Measurements from ENCODE around the gene CD200R1. TPM values are rescaled to one million over a fixed set of nuclear protein-coding genes. Genes with fewer than 3 reads are reported as not detected.
A peak's percentile ranks its signal among the peaks of the same experiment; 100 is the strongest.

CD200R1 gene
- total and polyA plus RNA-seq, 2 donors (not counting 1 experiment from before 2014, with no cell fraction given): 0.17 to 1.1 TPM

DNA sequence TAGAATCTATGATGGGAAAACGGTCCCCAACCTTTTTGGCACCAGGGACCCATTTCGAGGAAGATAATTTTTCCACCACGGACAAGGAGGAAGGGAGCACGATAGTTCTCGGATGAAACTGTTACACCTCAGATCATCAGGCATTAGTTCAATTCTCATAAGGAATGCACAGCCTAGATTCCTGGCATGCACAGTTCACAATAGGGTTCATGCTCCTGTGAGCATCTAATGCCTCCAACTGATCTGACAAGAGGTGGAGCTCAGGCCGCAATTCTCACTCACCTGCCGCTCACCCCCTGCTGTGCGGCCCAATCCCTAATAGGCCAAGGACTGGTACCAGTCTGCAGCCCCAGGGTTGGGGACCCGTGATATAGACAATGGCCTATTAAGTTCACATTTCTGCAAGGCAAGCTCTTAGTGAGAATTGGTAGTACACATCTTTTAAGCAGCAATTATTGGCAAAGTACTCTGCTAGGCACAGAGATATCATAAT lies 26.5 kb downstream of the CD200R1 start:
- H3K9ac ChIP-seq (ENCODE audit: insufficient read depth, low read length): no peak overlapping the region
- H3K79me2 ChIP-seq (ENCODE audit: control insufficient read depth, insufficient read depth, low read length): no peaks in the 10 kb centered on the region
- H3K27ac ChIP-seq (ENCODE audit: insufficient read depth, low read length): no peak overlapping the region
- H3K36me3 ChIP-seq (ENCODE audit: control insufficient read depth, insufficient read depth, low read length): no peaks in the 10 kb centered on the region
- no peaks in the 10 kb centered on the region for H3K9me3 ChIP-seq (ENCODE audit: control insufficient read depth, insufficient read depth, low read depth, low read length)
- no peak overlapping the region for H3K4me2 ChIP-seq (ENCODE audit: extremely low read depth, insufficient read depth, low read length)
- no peak overlapping the region for H3K4me3 ChIP-seq (replicated peaks in 1 of 4; ENCODE audit: control extremely low read depth in 1 of 4, insufficient read depth in 1 of 4, low read depth in 3 of 4, low read length in 4 of 4)
- DNase-seq (ENCODE audit: low read depth in 2 of 2): no peak
- TF ChIP-seq EZH2 (IDR thresholded peaks at IDR 0.05; ENCODE audit: low read length, missing control alignments): no peak
- no peak for TF ChIP-seq CTCF (conservative IDR thresholded peaks at IDR 0.05 in 1 of 2, IDR thresholded peaks at IDR 0.05 in 1 of 2; ENCODE audit: low read depth in 1 of 2, low read length in 2 of 2)
- H3K27me3 ChIP-seq (ENCODE audit: control insufficient read depth, insufficient read depth, low read length): peaks cover 2% of the 10 kb centered on the region
- no peaks in the 10 kb centered on the region for H3K4me1 ChIP-seq (ENCODE audit: control insufficient read depth, extremely low read depth, insufficient read depth, low read length)
- no peak overlapping the region for H2AFZ ChIP-seq (ENCODE audit: low read length)
- H4K20me1 ChIP-seq (ENCODE audit: control insufficient read depth, extremely low read depth, insufficient read depth, low read length): no peaks in the 10 kb centered on the region

GRCh38 chr3:112931736-112932521 lies 43.0 kb downstream of the CD200R1 start:
- TF ChIP-seq CTCF (conservative IDR thresholded peaks at IDR 0.05 in 1 of 2, IDR thresholded peaks at IDR 0.05 in 1 of 2; ENCODE audit: low read depth in 1 of 2, low read length in 2 of 2): no peak
- no peak for TF ChIP-seq EZH2 (IDR thresholded peaks at IDR 0.05; ENCODE audit: low read length, missing control alignments)
- Histone ChIP-seq H3K9me3 (ENCODE audit: control insufficient read depth, insufficient read depth, low read depth, low read length) (no peaks in the 10 kb centered on the region), H3K27me3 (ENCODE audit: control insufficient read depth, insufficient read depth, low read length) (no peaks in the 10 kb centered on the region), H4K20me1 (ENCODE audit: control insufficient read depth, extremely low read depth, insufficient read depth, low read length) (no peaks in the 10 kb centered on the region), H3K9ac (ENCODE audit: insufficient read depth, low read length) (no peak overlapping the region), H3K36me3 (ENCODE audit: control insufficient read depth, insufficient read depth, low read length) (no peaks in the 10 kb centered on the region), H3K79me2 (ENCODE audit: control insufficient read depth, insufficient read depth, low read length) (no peaks in the 10 kb centered on the region), H3K4me1 (ENCODE audit: control insufficient read depth, extremely low read depth, insufficient read depth, low read length) (no peaks in the 10 kb centered on the region), H3K27ac (ENCODE audit: insufficient read depth, low read length) (no peak overlapping the region), H2AFZ (ENCODE audit: low read length) (no peak overlapping the region), H3K4me3 (replicated peaks in 1 of 4; ENCODE audit: control extremely low read depth in 1 of 4, insufficient read depth in 1 of 4, low read depth in 3 of 4, low read length in 4 of 4) (no peak overlapping the region), H3K4me2 (ENCODE audit: extremely low read depth, insufficient read depth, low read length) (no peak overlapping the region)
- no peak for DNase-seq (ENCODE audit: low read depth in 2 of 2)

DNA sequence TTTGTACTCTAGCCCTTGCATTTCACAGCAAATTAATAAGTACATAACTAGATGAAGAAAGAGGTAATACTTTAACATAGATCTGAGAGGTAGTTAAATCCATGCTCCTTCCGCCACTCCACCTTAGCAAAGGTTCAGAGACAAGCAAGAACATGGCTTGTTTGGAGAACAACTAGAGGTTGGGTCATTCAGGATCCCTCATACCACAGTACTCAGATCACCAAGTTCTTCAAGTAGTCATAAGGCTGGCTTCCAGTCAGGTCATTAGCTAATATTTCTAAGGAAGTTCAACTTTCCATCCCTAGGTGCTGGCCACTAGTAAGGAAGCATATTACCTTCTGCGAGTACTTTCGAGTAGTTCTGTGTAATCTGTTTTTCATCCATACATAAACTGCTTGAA lies 44.1 kb downstream of the CD200R1 start:
- Histone ChIP-seq H3K27me3 (ENCODE audit: control insufficient read depth, insufficient read depth, low read length) (no peaks in the 10 kb centered on the region), H3K4me1 (ENCODE audit: control insufficient read depth, extremely low read depth, insufficient read depth, low read length) (no peaks in the 10 kb centered on the region), H3K27ac (ENCODE audit: insufficient read depth, low read length) (no peak overlapping the region), H3K4me2 (ENCODE audit: extremely low read depth, insufficient read depth, low read length) (no peak overlapping the region), H3K9ac (ENCODE audit: insufficient read depth, low read length) (no peak overlapping the region), H3K4me3 (replicated peaks in 1 of 4; ENCODE audit: control extremely low read depth in 1 of 4, insufficient read depth in 1 of 4, low read depth in 3 of 4, low read length in 4 of 4) (no peak overlapping the region), H4K20me1 (ENCODE audit: control insufficient read depth, extremely low read depth, insufficient read depth, low read length) (no peaks in the 10 kb centered on the region), H3K36me3 (ENCODE audit: control insufficient read depth, insufficient read depth, low read length) (no peaks in the 10 kb centered on the region), H3K79me2 (ENCODE audit: control insufficient read depth, insufficient read depth, low read length) (no peaks in the 10 kb centered on the region), H3K9me3 (ENCODE audit: control insufficient read depth, insufficient read depth, low read depth, low read length) (no peaks in the 10 kb centered on the region), H2AFZ (ENCODE audit: low read length) (no peak overlapping the region)
- no peak for TF ChIP-seq CTCF (conservative IDR thresholded peaks at IDR 0.05 in 1 of 2, IDR thresholded peaks at IDR 0.05 in 1 of 2; ENCODE audit: low read depth in 1 of 2, low read length in 2 of 2)
- no peak for TF ChIP-seq EZH2 (IDR thresholded peaks at IDR 0.05; ENCODE audit: low read length, missing control alignments)
- DNase-seq (ENCODE audit: low read depth in 2 of 2): peak in 1 of 2 donors; percentile 21
